Effector CD8-positive, alpha-beta T cell (primary cell): Measurements from ENCODE around the gene SLC27A5.
"Not testable (repeated sequence)": the region's sequence is repeated elsewhere in the genome, so short reads cannot be mapped to it uniquely, and the experiment has no call there.

Experiments used
- DNase-seq: peaks from one replicate; lab custom pipeline; 2025; lab: John Stamatoyannopoulos, UW

The SLC27A5 gene

DNA sequence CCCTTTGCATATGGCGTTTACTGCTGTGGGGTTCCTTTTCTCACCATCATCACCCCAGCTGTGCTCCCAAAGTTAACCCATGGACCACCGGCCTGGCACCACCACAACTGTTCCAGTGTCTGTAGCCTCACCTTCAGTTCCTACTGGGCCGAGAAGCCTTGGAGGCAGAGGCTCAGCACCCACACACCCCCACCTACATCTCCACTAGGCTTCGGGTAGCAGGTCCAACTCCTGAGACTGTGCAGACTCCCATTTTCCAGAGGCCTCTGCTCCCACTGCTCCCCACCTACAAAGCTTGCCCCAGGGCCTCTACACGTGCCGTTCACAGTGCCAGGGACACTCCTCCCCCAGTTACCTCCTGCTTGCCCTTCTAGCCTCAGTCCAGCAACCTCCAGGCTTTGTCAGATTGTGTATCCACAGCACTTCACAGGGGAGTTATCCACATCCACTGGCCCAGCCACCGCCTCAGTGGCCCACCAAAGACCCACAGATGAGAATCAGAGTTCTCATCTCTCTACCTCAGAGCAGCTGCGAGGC, 14.1 kb downstream of the SLC27A5 start:
- no peak for DNase-seq

DNA sequence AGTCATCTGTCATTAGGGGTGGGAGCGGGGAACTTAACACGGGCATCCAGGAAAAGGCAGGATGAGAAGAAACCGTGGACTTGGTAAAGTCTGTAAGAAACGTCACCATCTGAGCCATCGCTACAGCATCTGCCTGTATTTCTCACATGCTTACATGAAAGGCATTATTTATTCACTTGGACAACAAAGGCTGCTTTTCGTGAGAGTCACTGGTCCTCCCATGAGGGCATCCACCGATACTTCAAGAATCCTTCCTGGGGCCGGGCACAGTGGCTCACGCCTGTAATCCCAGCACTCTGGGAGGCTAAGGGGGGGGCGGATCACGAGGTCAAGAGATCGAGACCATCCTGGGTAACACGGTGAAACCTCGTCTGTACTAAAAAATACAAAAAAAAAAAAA, 19.5 kb downstream of the SLC27A5 start:
- no peak for DNase-seq

DNA sequence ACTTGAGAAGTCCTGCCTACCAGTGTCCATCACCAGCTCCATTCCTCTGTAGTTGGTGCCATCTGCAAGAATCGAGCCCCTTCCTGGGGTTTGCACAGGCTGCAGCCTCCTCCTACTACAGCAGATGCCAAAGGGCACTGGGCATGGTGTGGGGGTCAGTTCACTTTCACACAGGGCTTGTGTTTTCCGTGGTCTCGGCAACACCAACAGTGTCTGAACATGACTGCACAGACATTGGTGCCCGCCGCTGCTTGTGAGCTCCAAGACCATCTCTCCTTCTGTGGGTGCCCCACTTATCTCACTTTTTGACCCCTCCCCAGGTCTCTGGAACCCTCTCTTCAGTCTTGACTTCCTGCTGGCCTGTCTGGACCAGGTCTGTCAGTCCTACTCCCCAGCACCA, 20.4 kb downstream of the SLC27A5 start:
- DNase-seq, result no peak

DNA sequence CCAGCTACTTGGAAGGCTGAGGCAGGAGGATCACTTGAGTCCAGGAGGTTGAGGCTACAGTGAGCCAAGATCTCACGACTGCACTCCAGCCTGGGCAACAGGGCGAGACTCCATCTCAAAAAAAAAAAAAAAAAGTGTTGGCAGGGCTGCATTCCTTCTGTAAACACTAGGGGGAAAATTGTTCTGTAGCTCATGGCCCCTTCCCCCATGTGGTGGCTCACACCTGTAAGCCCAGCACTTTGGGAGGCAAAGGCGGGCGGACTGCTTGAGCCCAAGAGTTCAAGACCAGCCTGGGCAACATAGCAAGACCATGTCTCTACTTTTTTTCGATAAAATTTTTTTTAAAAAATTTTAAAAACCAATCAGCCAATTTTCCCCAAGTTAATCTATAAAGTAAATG, 27.4 kb downstream of the SLC27A5 start:
- not testable (repeated sequence) for DNase-seq

DNA sequence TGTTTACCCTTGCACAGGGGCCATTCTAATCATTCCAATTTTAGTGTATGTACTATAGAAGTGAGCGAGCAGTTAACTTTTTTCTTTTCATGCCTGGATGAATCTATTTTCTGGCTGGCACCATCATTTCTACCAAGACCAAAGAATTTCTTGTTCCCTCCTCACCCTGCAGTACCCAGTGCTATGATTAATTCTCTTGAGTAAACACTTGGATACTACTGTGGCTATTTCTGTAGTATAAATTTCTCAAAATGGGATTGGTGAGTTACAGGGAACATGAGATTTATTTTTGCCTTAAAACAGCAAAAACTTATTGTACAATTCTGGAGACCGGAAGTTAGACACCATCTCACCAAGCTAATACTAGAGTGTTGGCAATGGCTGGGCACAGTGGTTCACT, 28.0 kb downstream of the SLC27A5 start:
- DNase-seq, result no peak

DNA sequence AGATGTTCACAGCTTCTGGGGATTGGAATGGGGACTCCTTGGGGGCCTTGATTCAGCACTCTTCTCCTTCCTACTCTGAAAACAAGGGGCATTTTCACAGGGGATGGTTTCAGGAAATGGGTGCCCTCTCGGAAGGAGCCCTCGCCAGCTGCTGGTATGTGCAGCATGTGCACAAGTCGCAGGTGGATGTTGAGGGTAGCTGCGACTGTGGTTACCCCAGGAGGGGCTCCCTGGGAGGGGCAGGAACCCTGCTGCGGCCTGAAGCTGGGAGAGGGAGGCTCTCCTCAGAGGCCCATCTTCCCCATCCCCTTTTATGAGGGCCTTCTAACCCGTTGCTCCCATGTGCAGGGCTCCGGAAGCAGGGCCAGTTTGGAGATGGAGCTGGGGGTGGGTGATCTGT, 29.4 kb downstream of the SLC27A5 start:
- DNase-seq, result no peak

DNA sequence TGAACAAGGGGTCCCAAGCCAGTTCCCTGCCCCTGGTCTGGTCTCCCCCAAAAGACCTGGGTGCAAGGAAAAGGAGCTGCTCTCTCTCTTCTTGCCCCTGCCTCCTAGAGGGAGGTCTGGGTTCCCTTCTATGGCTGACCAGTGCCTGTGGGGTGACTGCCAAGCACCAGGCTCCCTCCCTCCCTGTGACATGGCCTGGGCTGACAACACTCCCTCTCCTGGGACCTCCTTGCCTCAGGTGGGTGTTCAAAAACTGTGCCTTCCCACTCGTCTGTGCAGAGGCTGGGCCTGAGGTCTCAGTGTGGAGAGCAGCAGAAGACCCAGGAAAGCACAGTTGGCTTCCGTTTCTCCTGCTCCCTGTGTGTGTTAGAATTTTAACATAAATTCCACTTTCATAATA, 31.0 kb downstream of the SLC27A5 start:
- no peak for DNase-seq

DNA sequence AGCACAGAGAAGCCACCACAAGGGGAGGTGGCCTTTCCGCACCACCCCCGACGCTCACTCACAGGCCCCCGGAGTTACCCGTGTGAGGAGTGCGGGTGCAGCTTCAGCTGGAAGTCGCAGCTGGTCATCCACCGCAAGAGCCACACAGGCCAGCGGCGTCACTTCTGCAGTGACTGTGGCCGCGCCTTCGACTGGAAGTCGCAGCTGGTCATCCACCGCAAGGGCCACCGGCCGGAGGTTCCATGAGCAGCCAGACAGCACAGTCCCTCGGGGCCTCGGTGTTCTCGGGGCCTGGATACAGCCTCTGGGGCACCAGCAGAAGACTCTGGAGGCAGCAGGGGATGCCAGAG, 31.3 kb downstream of the SLC27A5 start:
- no peak for DNase-seq

DNA sequence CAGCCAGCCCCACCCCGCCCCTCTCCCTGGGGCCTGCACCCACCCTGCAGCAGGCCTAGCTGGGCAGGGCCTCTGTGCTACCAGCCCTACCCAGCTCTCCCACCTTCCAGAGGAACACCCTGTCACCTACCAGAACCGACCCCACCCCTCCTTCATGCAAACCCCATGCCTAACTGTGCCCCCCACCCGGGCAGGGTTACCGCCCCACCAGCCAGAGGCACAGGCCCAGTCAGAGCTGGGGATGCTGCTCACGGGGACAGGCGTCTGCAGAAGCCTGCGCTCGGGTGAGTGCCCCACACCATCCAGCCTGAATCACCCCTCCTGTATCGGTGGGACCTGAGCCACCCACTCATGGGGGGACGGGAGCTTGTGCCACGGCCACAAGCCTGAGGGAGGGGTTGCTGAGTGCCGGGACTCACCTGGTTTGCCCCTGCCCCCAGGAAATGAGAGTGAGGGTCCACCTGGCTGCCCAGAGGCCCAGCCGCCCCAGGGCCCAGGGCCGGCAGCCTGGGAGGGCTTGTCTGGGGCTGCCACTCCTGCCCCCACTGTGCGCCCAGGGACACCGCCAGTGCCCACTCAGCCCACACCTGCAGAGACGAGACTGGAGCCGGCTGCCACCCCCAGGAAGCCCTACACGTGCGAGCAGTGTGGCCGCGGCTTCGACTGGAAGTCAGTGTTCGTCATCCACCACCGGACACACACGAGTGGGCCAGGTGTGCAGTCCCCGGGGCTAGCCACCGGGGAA, 31.9 kb downstream of the SLC27A5 start:
- DNase-seq, result no peak

DNA sequence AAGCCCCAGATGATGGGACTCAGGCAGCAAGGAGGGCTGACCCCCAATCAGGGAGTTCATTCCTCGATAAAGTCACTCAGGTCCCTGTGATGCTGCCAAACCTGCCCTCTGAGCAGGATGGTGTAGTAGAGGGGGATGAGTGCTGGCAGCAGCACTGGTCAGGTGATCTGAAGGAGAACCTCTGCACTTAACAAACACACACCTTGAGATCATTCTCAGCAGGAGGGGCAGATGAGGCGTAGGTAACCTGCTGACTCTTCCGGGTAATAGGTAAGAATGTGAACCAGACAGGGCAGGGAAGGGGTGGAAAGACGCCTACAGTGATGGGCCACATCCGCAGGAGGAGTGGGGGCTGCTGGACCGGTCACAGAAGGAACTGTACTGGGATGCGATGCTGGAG, 32.5 kb downstream of the SLC27A5 start:
- no peak for DNase-seq

DNA sequence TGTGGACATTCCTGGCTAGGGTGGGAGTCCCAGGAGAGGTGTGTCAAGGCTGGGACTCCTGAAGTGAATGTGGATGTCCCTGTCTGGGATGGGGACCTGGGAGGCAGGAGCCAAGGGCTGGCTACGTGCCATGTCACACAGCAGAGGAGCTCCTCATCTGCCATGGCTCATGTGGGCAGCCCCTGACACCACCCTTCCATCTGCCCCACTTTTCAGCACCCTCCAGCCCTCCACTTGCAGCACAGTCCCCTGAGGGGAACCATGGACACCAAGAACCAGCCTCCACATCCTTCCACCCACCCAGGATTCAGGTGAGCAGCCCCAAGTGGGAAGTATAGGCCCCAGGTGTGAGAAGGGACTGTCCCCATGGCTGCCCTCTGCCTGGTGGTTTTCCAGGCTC, 33.9 kb downstream of the SLC27A5 start:
- no peak for DNase-seq

DNA sequence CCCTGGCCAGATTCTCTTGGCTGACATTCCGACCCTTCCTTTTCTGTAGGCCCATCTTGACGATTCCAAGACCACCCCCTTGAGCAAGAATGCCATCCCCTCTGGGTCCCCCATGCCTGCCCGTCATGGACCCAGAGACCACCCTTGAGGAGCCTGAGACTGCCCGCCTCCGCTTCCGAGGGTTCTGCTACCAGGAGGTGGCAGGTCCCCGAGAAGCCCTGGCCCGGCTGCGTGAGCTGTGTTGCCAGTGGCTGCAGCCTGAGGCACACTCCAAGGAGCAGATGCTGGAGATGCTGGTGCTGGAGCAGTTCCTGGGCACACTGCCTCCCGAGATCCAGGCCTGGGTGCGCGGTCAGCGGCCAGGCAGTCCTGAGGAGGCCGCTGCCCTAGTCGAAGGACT, 34.7 kb downstream of the SLC27A5 start:
- no peak for DNase-seq

DNA sequence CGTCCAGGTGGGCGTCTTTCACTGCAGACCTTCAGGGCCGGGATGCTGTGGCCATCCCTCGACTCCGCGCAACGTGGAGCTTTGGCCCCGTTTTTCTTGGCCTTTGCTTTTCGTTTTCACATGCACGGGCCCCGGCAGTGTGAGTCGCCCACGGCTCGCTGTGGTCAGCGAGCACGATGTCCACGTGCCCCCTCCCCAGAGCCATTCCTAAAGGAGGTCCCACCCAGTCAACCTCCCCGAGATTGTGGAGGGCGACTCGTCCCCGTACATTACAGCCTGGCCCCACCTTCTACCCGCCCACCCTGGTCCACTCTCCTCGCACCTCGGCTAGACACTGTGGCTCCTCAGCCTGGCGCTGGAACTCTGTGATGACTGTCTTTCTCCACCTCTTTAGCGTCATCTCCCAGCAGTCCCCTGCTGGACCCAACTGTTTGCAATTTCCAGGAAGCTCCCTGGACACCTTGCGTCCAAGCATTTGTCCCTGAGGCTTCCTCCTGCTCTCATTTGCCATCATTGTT, 35.2 kb downstream of the SLC27A5 start:
- DNase-seq, result no peak

DNA sequence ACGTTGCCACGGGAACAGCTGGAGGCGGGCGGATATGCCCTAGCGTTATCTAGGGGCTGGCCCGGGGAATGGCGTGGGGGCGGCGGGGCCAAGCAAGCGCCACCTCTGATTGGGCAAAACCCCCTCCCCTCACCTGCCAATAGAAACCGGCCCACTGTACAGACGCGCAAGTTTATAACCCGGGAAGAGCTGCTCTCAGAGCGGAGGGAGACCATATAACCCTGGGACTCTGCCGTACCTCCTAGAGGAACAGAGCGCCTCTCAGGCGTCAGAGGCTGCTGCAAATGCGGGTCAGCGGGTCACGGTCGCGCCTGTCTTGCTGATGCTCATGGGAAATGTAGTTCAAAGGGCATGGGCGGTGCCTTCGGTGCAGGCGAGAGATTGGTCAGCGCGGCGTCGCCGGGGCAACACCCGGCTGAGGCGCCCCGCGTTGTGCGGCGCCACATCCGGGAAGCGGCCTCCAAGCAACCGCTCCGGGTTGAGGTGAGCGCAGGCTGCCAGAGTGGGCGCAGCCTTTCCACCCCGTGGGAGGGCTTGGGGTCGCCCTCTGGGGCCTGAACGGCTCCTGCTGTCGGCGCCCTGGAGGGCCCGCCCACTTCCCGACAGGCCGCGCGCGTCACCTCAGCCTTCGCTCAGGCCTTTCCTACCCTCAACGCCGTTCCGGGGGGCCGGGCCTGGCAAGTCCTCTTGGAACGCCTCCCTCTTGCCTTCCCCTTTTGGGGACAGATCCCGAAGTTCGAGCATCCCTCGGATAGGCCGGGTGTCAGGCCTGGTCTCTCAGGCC, 35.9 kb downstream of the SLC27A5 start, which contains the start of gene ZNF446:
TSS of gene ZNF446 (plus strand) at position 639 of the 784 bp plus-strand sequence. CDS start 867 bp downstream, outside the sequence.
- peak; percentile 91 for DNase-seq

DNA sequence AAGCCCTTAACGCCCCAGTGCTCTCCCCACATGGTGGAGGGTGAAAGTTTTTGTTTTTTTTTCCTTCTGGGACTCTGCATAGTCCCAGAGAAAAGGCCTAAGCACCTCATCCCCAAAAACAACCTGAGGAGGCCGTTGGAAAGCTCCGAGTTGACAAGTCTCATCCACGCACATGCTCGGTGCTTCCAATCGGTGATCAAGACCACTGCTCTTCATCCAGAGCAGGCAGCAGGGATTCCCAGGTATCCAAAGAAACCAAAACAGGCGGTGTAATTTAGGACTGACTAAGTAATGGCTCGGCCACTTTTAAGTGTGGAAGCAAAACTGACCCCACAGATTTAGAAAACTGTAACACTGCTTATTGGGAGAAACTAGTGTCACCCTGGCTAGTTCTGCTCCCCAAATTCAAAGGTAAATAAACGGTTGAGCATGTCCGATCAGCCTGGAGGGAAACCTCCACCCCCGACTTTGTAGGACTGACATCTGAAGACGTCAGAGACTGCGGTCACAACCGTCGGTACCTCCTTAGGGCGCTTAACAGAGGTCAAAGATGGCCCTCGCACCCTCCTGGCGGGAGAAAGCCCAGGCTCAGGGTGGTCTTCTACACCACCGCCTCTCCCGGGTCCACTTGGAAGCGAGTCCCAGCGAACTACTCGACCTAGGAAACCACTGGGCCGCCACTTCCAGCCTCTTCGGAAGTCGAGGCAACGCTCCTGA, 36.6 kb downstream of the SLC27A5 start:
- DNase-seq, result no peak

DNA sequence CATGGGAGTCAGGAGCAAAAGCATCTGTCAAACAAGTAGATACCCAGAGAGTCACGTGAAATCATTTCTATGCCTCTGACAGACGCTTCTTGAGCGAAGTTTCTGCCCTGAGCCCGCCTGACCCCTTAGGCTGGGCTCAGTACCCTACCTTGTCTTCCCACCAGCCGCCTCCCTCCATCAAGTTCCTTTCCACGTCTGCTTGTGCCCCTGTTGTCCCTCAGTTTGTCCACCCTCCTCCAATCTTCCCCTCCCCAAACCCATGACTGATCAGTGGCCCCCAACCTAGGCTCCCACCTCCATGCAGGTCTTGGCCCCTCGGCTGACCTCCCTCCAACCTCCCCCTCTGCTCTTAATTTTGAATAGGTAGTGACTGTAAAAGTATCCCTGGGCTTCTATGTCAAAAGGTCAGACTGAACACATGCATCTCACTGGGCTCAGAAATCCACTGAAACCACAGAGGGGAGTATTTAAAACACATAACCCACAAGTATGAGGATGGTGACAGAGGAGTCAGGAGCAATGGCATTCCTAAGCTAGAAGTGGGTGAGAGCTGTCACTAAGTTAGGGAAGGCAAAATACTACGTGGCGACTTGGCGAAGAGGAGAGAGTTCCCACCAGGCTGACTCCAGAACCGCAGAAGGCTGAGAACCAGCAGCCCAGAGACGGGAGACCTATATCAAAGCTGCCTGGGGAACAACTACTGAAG, 37.3 kb downstream of the SLC27A5 start:
- DNase-seq, result no peak

DNA sequence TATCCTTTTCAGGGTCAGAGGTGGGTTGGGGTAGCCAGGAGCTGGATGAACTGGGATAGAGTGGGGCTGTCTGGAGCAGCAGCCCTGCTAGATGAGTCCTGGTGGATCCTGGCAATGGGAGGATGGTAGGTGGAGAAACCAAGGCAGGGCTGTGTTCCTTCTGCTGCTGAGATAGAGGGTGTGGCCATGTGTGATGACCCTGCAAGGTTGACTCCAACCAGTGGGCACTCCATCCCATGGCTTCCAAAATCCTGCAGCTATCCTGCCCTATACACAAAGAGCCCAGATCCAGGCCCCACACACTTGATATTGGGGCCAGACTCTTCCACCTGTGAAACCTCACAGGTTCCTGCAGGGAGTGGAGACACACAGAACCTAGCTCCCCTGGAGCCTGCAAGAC, 38.0 kb downstream of the SLC27A5 start:
- no peak for DNase-seq

DNA sequence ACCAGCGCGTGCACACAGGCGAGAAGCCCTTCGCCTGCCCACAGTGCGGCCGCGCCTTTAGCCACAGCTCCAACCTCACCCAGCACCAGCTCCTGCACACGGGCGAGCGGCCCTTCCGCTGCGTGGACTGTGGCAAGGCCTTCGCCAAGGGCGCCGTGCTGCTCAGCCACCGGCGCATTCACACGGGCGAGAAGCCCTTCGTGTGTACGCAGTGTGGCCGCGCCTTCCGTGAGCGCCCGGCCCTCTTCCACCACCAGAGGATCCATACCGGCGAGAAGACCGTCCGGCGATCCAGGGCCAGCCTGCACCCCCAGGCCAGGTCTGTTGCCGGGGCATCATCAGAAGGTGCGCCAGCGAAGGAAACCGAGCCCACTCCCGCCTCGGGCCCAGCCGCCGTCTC, 40.1 kb downstream of the SLC27A5 start:
- no peak for DNase-seq

DNA sequence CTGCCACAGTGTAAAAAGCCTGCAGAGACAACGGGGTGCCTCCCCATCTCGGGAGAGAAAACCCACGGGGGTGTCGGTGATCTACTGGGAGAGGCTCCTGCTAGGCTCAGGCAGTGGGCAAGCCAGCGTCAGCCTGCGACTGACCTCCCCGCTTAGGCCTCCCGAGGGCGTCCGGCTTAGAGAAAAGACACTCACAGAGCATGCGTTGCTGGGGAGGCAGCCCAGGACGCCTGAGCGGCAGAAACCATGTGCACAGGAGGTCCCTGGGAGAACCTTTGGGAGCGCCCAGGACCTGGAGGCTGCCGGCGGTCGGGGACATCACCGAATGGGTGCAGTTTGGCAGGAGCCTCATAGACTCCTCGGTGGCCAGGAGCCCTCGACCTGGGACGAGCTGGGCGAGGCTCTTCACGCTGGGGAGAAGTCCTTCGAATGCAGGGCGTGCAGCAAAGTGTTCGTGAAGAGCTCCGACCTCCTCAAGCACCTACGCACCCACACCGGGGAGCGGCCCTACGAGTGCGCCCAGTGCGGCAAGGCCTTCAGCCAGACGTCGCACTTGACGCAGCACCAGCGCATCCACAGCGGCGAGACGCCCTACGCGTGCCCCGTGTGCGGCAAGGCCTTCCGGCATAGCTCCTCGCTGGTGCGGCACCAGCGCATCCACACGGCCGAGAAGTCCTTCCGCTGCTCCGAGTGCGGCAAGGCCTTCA, 40.8 kb downstream of the SLC27A5 start:
- not testable (repeated sequence) for DNase-seq

DNA sequence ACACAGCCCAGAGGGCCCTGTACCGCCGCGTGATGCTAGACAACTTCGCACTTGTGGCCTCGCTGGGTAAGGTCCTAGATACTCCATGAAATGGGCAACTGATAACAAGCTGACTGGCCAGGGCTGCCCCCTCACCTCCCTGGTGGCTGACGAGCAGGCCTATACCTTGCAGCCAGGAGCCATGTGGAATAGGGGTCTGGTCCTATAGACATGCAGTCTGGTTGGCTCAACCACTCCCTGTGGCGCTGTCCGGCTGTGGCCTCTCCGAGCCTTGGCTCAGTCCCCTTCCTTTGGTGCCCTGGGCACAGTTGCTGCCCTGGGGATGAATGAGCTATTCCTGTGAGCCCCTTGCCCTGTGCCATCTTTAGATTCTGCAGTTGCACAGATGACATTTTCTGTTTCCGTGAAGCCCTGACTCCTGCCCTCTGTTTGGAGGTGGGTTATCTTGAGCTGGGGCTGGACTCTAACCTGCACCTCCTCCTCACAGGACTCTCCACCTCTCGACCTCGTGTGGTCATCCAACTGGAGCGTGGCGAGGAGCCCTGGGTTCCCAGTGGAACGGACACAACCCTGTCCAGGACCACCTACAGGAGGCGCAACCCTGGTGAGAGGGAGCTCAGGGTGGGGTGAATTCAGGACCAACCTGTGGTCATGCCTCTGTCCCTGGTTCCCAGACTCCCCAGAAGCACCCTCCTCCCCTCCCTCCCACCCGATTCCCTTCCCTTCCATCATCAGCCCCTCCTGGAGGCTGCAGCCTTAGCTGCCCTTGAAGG, 42.4 kb downstream of the SLC27A5 start:
- DNase-seq, result no peak
